PC-3 (cell line): ENCODE data around the gene TUBA4A. TPM values are rescaled to one million over a fixed set of nuclear protein-coding genes. Genes with fewer than 3 reads are reported as not detected.
A peak's percentile ranks its signal among the peaks of the same experiment; 100 is the strongest.

Source experiments
- ATAC-seq: fragments of 200-7000 bp; cut with Tn5 transposase; 2 replicates; pipeline ENCODE4 v1.9.1; 2020; ENCODE audit warnings: mild to moderate bottlenecking, moderate library complexity
- BruUV-seq: library from RNA; stranded (reverse); fragments of 400-500 nt; replicated peaks from 2 replicates; lab custom pipeline; 2021; lab: Mats Ljungman, UMichigan
- CTCF ChIA-PET: fragments of 300-600 bp; sonication (Branson Sonifier 250); formaldehyde crosslinking; loops from one replicate; lab custom pipeline; 2022; ENCODE audit warnings: antibody characterized with exemption; lab: Charles Lee
- POLR2A ChIA-PET: fragments of 300-600 bp; sonication (Branson Sonifier 250); formaldehyde crosslinking; loops from one replicate; lab custom pipeline; 2022; ENCODE audit warnings: antibody characterized with exemption; ENCODE audit not compliant: unreplicated experiment; lab: Charles Lee
- DNase-seq: peaks from one replicate; pipeline ENCODE4 v3.0.0-alpha.2; 2015
- H2AFZ ChIP-seq: fragments of 300-600 bp; sonication (generic); 2 replicates; pipeline ENCODE4 v1.6.0; 2016; ENCODE audit warnings: antibody characterized with exemption, low read length
- H3F3A ChIP-seq: fragments of 300-600 bp; sonication (generic); one replicate; pipeline ENCODE4 v1.6.0; 2017; ENCODE audit warnings: antibody characterized with exemption, low read length, control low read depth, mild to moderate bottlenecking; ENCODE audit not compliant: unreplicated experiment
- H3K27ac ChIP-seq: fragments of 300-600 bp; sonication (generic); 2 replicates; pipeline ENCODE4 v1.5.1; 2016; ENCODE audit warnings: mild to moderate bottlenecking, low read length
- H3K27me3 ChIP-seq: fragments of 300-600 bp; sonication (generic); 2 replicates; pipeline ENCODE4 v1.6.1; 2016; ENCODE audit warnings: low read length, mixed read lengths
- H3K36me3 ChIP-seq: fragments of 300-600 bp; sonication (generic); 2 replicates; pipeline ENCODE4 v1.6.1; 2016; ENCODE audit warnings: low read depth, mixed run types, low read length, mixed read lengths
- H3K4me1 ChIP-seq: fragments of 300-600 bp; sonication (generic); 2 replicates; pipeline ENCODE4 v1.5.1; 2016; ENCODE audit warnings: low read length; ENCODE audit not compliant: insufficient read depth
- H3K4me2 ChIP-seq: fragments of 300-600 bp; sonication (generic); 2 replicates; pipeline ENCODE4 v1.6.0; 2016; ENCODE audit warnings: low read length
- H3K4me3 ChIP-seq: fragments of 300-600 bp; sonication (generic); 2 replicates; pipeline ENCODE4 v1.5.1; 2016; ENCODE audit warnings: mild to moderate bottlenecking, low read length, mixed read lengths
- H3K79me2 ChIP-seq: fragments of 300-600 bp; sonication (generic); 2 replicates; pipeline ENCODE4 v1.6.1; 2017; ENCODE audit warnings: low read length, mixed read lengths
- H3K9ac ChIP-seq: fragments of 300-600 bp; sonication (generic); 2 replicates; pipeline ENCODE4 v1.6.0; 2016; ENCODE audit warnings: mild to moderate bottlenecking, low read length
- H3K9me2 ChIP-seq: fragments of 300-600 bp; sonication (generic); replicated peaks from 2 replicates; pipeline ENCODE4 v1.6.1; 2016; ENCODE audit warnings: mixed run types, low read length, mixed read lengths
- H3K9me3 ChIP-seq: fragments of 300-600 bp; sonication (generic); 2 replicates; pipeline ENCODE4 v1.6.1; 2016; ENCODE audit warnings: low read length, mixed read lengths
- H4K20me1 ChIP-seq: fragments of 300-600 bp; sonication (generic); 2 replicates; pipeline ENCODE4 v1.6.1; 2016; ENCODE audit warnings: low read length, mixed read lengths
- EZH2 ChIP-seq: fragments of 300-600 bp; sonication (generic); IDR thresholded peaks from one replicate; pipeline ENCODE4 v1.6.1; 2017; ENCODE audit warnings: antibody characterized with exemption, mild to moderate bottlenecking, low read length; ENCODE audit not compliant: unreplicated experiment
- EZH2phosphoT487 ChIP-seq: fragments of 300-600 bp; sonication (generic); IDR thresholded peaks from 2 replicates; pipeline ENCODE4 v1.6.1; 2018; ENCODE audit warnings: mild to moderate bottlenecking, antibody characterized with exemption, low read length, borderline replicate concordance
- intact Hi-C: fragments of 100-400 bp; cut with micrococcal nuclease; formaldehyde crosslinking; loops from 2 replicates; pipeline ENCODE4 v1.9.0; 2023
- total RNA-seq: library from RNA; depleted of rRNA; stranded (reverse); fragments of >200 nt; gene quantifications from 2 replicates; pipeline ENCODE4 v1.2.3, GENCODE V29; 2014
- TF ChIP-seq, protein P1 (sequence below): fragments of 300-600 bp; sonication (generic); conservative IDR thresholded peaks from 2 replicates; pipeline ENCODE4 v1.5.1; 2017; ENCODE audit warnings: antibody characterized with exemption, low read depth, mild to moderate bottlenecking, low read length

The TUBA4A gene
- total RNA-seq, 1 experiment from 2014 or later: 75.4 TPM

- H4K20me1 ChIP-seq: no peaks in the 10 kb centered on the region
- TF ChIP-seq EZH2 (no peak), EZH2phosphoT487 (no peak)
- TF ChIP-seq, protein P1, sequence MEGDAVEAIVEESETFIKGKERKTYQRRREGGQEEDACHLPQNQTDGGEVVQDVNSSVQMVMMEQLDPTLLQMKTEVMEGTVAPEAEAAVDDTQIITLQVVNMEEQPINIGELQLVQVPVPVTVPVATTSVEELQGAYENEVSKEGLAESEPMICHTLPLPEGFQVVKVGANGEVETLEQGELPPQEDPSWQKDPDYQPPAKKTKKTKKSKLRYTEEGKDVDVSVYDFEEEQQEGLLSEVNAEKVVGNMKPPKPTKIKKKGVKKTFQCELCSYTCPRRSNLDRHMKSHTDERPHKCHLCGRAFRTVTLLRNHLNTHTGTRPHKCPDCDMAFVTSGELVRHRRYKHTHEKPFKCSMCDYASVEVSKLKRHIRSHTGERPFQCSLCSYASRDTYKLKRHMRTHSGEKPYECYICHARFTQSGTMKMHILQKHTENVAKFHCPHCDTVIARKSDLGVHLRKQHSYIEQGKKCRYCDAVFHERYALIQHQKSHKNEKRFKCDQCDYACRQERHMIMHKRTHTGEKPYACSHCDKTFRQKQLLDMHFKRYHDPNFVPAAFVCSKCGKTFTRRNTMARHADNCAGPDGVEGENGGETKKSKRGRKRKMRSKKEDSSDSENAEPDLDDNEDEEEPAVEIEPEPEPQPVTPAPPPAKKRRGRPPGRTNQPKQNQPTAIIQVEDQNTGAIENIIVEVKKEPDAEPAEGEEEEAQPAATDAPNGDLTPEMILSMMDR: no peak
- peaks cover 6% of the 10 kb centered on the region for H3K36me3 ChIP-seq
- H3F3A ChIP-seq: no peaks in the 10 kb centered on the region
- peak overlapping the region; percentile 90 for H3K4me2 ChIP-seq
- peak; percentile 1 for ATAC-seq
- no peak overlapping the region for H3K9ac ChIP-seq
- no TSS peak for BruUV-seq
- ChIA-PET POLR2A (no interaction called here), CTCF (no interaction called here)
- no peaks in the 10 kb centered on the region for H3K9me3 ChIP-seq
- peaks cover 28% of the 10 kb centered on the region for H3K79me2 ChIP-seq
- H2AFZ ChIP-seq: peak overlapping the region; percentile 79
- no peak for DNase-seq
- peaks cover 31% of the 10 kb centered on the region for H3K4me1 ChIP-seq
- H3K27me3 ChIP-seq: no peaks in the 10 kb centered on the region
- intact Hi-C loops: no loop called here
- H3K27ac ChIP-seq: no peak overlapping the region
- H3K9me2 ChIP-seq: no peaks in the 10 kb centered on the region
- peak overlapping the region; percentile 74 for H3K4me3 ChIP-seq
Measured at GRCh38 chr2:219254590-219255201, 978 bp upstream of the TUBA4A start.

- Histone ChIP-seq H3K4me1 (peaks cover 47% of the 10 kb centered on the region), H2AFZ (peak within 1 kb of the TSS; percentile 79), H3K9me2 (no peaks in the 10 kb centered on the region), H3K79me2 (peaks cover 31% of the 10 kb centered on the region), H3K4me3 (peak within 1 kb of the TSS; percentile 74), H3F3A (peaks cover 5% of the 10 kb centered on the region), H4K20me1 (no peaks in the 10 kb centered on the region), H3K27ac (peak within 1 kb of the TSS; percentile 33), H3K4me2 (peak within 1 kb of the TSS; percentile 90), H3K36me3 (peaks cover 9% of the 10 kb centered on the region), H3K9me3 (no peaks in the 10 kb centered on the region), H3K27me3 (no peaks in the 10 kb centered on the region), H3K9ac (peak within 1 kb of the TSS; percentile 62)
- TF ChIP-seq, protein P1: no peak
- no peak for TF ChIP-seq EZH2phosphoT487
- TF ChIP-seq EZH2: no peak
- intact Hi-C loops: loop anchor here (1.0 kb wide), 1 partner anchor 134 kb away; the partner anchor contains the start of gene DNPEP
- ATAC-seq (peak; percentile 10), DNase-seq (peak; percentile 42)
- CTCF ChIA-PET: no interaction called here
- TSS peak; percentile 64 for BruUV-seq
- POLR2A ChIA-PET: interaction anchor here (0.5 to 0.6 kb wide), 4 partner anchors 21 to 647 kb away, joined by 3 to 23 read pairs (median 8); no protein-coding TSS in a partner anchor
Measured at GRCh38 chr2:219252900-219253752, 592 bp downstream of the TUBA4A start, which contains the start of gene TUBA4B. Gene TUBA4B, plus strand, starts transcription at chr2:219253243. Its CDS starts 165 bp downstream, at chr2:219253408.
